ENCODE measurements around the gene C7orf57.
"Not testable (repeated sequence)": the region's sequence is repeated elsewhere in the genome, so short reads cannot be mapped to it uniquely, and the experiment has no call there.

C7orf57 gene

DNA sequence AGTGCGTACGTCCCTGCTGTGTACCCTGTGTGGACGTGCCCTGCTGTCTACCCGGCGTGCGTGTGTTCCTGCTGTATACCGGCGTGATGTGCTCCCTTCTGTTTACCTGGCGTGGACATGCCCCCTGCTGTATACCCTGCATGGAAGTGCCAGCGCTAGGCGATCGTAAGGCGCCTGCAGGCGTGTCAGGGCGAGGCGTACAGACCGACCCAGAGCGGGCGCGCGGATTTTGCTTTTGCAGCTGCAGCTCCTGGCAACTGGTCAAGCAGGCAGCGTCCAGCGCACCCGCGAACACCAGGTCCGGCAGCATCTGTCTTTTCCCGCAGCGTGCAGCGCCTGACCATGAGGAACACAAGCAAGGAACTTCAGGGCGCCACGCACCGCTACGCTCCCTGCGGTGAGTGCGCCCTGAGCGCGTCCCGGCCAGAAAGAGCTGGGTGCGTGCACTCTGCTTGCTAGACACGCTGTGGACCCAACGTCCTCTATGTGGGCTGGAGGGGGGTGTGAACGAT is 680 bp downstream of the C7orf57 start:
- peak; percentile 45 for DNase-seq (ENCODE audit: low read depth, low spot score)

DNA sequence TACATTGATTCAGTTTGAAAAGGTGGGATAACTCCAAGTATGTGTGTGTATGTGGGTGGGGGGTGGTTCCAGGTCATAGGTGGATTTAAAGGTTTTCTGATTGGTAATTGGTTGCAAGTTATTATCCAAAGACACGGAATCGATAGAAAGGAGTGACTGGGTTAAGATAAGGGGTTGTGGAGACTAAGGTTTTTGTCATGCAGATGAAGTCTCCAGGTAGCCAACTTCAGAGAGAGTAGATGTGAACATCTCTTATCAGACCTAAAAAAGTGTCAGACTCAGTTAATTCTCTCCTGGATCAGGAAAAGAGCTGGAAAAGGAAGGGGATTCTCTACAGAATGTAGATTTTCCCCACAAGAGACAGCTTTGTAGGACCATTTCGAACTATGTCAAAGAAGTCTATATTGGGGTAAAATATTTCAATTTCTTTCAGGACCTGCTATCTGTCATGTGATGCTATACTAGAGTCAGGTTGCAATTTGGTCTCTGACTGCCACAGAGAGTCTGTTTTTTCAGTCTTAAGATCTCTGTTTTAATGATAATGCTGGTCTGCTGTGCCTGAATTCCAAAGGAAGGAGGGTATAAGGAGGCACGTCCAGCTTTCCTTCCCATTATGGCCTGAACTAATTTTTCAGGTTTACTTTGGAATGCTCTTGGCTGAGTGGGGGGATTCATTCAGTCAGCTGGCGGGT is 3.6 kb downstream of the C7orf57 start:
- DNase-seq (ENCODE audit: low read depth, low spot score): no peak

GRCh38 chr7:48040944-48041652 is 5.8 kb downstream of the C7orf57 start:
- DNase-seq (ENCODE audit: low read depth, low spot score): no peak

- no peak for DNase-seq (ENCODE audit: low read depth, low spot score)
These were observed 6.3 kb downstream of the C7orf57 start for GRCh38 chr7:48041653-48041970.

DNA sequence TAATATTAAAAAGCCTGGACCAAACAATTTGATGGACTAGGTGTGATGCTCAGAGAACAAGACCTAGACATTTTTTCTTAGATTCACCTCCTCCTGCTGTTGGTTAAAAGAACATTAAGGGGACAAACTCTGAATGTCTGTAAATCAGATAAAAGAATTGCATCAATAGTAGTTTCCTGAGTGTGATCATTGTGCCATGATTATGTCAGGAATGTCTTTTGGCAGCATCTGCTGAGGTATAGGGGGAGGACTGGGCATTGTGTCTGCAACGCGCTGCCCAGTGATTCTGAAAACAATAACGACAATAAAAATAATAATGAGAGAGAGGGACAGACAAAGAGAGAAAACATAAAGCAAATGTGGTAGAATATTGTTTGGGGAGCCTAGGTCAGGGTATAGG is 6.9 kb downstream of the C7orf57 start:
- DNase-seq (ENCODE audit: low read depth, low spot score): no peak

GRCh38 chr7:48042636-48043035 is 7.3 kb downstream of the C7orf57 start:
- no peak for DNase-seq (ENCODE audit: low read depth, low spot score)

- DNase-seq (ENCODE audit: low read depth, low spot score): no peak
These were observed 9.9 kb downstream of the C7orf57 start for GRCh38 chr7:48045195-48045765.

- no peak for DNase-seq (ENCODE audit: low read depth, low spot score)
These were observed 11.1 kb downstream of the C7orf57 start for GRCh38 chr7:48046458-48046857.

GRCh38 chr7:48048113-48048512 is 12.8 kb downstream of the C7orf57 start:
- DNase-seq (ENCODE audit: low read depth, low spot score): no peak

DNA sequence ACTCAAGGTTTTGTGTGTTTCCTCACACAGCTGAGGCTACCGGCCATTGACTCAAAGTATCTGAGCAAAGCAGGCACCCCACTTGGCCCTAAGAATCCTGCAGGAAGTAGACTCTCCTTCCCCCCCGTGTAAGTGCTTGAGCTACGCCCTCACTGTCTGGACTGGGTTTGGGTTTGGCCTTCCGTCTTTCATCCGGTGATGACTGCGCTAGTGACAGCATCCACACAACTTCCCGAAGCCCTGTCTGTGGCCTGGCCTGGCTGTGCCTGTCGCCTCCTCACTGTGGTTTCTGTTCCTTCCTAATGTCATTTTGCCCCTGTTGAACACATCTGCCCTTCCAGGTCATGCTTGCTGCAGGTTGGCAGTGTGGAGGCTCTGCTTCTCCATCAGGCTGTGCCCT is 14.5 kb downstream of the C7orf57 start:
- no peak for DNase-seq (ENCODE audit: low read depth, low spot score)

GRCh38 chr7:48052748-48053147 is 17.4 kb downstream of the C7orf57 start:
- DNase-seq (ENCODE audit: low read depth, low spot score): no peak

DNA sequence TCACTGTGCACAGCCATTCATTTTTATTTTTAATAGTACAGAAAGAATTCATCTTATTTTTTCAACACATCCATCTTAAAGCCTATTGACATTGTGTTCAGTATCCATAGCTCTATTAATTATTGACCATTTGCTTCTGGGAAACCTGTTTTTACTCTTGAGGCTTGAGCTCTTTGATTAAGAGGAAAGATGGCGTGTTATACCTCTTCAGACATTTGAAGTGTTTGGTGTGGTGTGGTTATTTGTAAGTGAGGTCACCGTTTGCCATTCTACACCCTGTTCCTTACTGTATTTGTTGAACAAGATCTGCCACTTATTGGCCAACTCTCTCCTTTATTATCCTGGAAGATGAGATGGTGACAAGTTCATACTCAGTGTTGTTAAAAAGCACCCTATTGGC is 18.4 kb downstream of the C7orf57 start:
- DNase-seq (ENCODE audit: low read depth, low spot score): no peak

GRCh38 chr7:48058990-48059389 is 23.6 kb downstream of the C7orf57 start:
- no peak for DNase-seq (ENCODE audit: low read depth, low spot score)

DNA sequence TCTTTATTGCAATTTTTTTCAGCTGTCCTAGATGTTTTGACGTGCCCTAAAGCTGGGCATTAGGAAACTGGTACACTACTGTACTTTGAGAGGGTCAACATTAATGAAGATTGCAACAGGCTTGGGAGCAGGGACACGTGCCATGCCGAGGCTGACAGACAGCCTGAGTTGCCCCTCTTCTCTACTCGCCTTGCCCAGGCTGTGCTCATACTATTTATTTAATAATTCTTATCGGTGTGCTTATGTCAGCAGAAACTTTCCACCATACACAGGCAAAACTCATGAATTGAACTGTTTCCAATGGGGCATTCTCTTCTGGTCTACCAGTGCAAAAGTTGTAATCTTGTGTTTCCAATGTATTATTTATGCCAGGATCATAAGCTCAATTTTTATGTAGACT is 24.4 kb downstream of the C7orf57 start:
- no peak for DNase-seq (ENCODE audit: low read depth, low spot score)

GRCh38 chr7:48063985-48064384 is 28.6 kb downstream of the C7orf57 start:
- no peak for DNase-seq (ENCODE audit: low read depth, low spot score)

DNA sequence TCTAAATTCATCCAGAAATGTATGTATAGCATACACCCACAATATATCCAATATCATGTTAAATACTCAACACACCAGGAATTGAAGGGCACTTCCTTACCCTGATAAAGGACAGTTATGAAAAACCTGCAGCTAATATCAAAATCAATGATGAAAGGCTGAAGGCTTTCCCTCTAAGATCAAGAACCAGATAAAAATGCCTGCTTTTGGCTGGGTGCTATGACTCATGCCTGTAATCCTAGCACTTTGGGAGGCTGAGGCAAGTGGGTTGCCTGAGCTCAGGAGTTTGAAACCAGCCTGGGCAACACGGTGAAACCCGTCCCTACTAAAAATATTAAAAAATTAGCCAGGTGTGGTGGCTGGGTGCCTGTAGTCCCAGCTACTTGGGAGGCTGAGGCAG is 32.1 kb downstream of the C7orf57 start:
- DNase-seq (ENCODE audit: low read depth, low spot score): no peak

DNA sequence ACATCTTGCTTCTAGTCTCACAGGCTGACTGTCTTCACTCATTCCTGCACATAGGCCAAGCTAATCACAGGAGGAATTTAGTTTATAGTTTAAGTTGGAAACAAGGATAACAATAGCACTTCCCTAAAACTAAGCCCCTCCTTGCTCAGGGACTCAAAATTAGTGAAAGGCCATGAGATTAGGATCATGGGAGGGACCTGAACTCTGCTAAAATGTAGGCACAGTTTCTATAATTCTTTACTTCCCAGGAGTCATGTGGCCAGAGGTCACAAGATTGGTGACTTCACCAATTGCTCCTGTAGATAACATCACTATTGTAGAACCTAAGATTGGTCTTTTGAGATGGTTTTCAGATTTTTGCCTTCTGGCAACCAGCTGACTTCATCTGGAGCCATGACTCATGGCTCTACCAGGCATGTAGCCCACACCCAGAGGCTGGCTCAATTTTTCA is 38.9 kb downstream of the C7orf57 start:
- DNase-seq (ENCODE audit: low read depth, low spot score): peak; percentile 31

DNA sequence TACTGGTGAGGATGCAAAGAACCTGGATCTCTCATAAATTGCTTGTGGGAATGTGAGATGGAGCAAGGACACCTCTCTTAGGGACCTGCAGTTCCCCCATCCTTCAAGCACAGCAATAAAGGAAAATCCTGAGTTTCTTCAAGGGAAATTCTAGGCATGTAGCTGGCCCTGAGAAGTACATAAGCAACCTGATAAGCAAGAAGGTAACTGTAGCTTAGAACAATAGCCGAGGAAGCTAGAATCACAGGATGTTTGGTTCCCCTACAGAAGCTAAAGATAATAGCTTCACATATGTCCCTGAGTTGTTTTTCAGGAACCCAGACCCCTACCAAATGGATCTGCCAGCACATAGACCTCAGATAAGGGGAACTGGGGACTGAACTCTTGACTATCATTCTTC is 42.1 kb downstream of the C7orf57 start:
- DNase-seq (ENCODE audit: low read depth, low spot score): no peak

DNA sequence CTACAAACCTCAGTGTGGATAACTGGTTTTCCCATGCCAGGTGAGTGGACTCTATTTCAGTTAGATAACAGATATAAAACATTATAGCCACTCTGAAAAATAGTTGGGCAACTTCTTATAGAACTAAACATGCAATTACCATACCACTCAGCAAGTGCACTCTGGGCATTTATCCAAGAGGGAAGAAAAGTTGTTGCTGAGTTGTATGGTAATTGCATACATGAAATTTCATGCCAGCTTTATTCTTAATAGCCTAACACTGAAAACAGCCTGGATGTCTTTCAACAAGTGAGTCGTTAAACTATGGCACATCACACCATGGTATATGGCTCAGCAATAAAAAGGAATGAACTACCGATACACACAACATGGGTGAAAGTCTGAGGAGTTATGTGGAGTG is 43.1 kb downstream of the C7orf57 start:
- DNase-seq (ENCODE audit: low read depth, low spot score): no peak

DNA sequence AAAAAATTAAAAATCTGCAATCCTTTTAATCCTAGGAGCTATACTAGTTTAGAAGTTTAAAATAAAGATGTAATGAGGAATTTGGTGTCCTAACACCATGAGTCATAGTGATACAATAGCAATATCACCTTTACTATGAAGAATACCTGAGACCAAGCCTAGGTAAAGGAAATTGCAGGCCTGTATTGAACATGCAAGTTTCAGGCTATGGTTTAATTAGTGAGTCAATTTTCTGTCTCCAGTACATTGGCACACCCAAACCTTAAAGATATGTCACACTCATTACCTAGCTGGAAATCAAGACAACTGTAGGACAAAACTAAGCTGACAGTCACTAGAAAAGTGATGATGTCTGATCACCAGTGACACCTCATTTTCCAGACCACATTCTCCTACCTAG is 47.0 kb downstream of the C7orf57 start:
- not testable (repeated sequence) for DNase-seq (ENCODE audit: low read depth, low spot score)

DNA sequence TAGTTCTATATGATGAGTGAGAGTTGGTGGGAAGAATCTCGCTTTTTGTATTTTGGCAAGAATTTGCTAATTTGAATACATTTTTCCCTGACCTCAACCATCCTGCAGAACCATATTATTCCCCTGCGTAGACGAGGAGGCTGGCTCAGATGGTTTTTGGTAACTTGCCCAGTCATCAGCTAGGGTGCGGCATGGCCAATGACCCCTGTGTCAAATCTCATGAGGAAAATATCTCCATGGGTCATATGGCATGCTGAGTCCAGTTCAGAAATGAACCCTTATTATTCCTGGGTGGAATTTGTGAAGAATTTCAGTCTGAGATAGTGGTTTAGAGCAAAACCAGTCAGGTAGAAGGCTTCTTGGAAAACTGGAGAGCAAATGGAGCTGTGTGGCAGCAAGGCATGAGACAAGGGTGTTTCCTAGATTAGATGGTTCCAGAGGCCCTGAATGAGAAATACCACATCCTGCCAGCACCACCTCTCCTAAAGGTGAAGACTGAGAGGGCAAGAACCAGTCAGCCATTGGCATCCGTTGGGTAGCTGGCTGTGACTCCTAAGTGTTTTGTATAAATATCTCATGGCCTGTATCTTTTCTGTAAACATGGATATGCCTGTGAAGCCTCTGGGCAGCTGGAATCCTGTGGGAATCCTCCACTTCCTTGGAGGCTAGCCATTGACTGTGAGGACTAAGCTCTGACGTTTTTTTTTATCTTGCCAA is 47.9 kb downstream of the C7orf57 start:
- DNase-seq (ENCODE audit: low read depth, low spot score): peak; percentile 29

DNA sequence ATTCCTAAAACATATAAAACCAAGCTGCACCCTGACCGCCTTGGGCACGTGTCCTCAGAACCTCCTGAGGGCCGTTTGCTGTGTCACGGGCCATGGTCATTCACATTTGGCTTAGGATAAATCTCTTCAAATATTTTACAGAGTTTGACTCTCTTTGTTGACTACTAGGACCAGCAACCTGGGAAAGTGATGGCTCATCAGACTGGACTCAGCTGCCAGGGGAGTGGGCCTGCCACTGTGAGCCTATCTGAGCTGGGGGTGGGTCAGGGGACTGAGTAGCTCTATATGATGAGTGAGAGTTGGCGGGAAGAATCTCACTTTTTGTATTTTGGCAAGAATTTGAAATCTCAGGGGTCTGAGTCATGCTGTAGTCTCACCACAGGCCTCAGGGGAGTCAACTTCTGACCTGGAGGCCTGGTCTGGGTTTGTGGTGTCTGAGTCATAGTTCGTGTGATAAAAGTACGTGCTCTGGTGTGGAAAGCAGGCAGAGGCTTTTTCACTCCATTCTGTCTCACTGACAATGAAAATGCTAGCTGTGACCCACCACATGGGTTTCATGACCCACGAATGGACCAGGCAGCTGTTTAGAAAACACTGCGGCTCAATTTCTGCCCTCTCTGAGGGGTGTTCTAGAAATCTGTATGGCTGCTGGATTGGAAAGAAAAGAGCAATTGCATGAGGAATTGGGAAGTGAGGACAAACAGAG is 49.5 kb downstream of the C7orf57 start:
- peak; percentile 90 for DNase-seq (ENCODE audit: low read depth, low spot score)

Measured in ELF-1 (cell line).